ENCODE measurements around the gene AIDA.
"Not testable (repeated sequence)": the region's sequence is repeated elsewhere in the genome, so short reads cannot be mapped to it uniquely, and the experiment has no call there.

Gene AIDA

GRCh38 chr1:222711319-222712252 is 705 bp downstream of the AIDA start:
- peak; percentile 65 for DNase-seq

DNA sequence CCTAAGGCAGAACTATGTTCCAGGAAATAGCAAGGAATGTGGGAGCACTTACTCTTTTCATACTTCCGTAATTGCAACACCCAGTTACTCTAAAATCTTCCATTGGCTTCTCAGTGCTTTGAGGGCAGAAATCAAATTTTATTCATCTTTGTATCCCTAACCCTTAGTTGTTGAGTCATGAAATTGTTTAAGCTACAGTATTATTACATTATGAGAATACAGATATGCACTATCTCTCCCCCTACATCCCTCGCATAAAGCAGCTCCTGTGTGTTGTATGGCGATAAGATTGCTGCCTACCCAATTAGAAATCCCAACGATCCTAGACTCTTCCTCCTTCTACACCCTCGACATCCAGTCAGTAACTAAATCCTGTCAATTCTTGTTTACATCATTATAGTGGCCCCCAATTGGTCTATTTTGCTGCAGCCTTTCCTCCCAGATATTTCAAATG is 2.6 kb downstream of the AIDA start:
- DNase-seq, result no peak

DNA sequence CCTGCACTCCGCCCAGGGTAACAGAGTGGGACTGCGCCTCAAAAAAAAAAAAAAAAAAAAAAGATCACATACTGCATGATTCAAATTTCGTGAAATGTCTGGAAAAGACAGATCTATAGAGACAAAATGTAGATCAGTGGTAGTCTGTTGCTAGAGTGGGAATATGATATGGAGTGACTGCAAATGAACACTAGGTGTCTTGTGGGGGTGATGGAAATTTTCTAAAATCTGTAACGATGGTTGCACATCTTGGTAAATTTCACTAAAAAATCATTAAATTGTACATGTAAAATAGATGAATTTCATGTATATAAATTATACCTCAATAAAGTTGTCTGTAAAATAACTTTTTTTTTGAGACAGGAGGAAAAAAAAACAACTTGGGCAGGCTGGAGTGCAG is 5.5 kb downstream of the AIDA start:
- no peak for DNase-seq

- no peak for DNase-seq
These were observed 8.0 kb downstream of the AIDA start for GRCh38 chr1:222704260-222704659.

DNA sequence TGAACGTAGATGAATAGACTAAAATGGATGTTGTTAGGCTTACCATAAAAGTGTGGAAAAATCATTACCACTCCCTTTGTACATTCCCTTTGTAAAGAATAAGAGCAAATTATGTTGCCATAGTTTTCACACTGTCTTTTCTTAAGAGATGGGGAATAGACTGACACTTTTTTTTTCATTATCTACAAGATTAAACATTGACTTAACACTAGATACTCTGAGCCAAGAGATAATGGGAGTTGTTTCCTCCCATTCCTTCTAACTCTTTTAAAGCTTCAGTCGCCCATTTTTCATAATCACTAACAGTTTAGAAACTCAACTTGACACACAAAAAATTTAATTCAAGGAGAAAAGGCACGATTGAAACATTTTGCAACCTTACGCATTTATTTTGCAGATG is 10.1 kb downstream of the AIDA start:
- no peak for DNase-seq

DNA sequence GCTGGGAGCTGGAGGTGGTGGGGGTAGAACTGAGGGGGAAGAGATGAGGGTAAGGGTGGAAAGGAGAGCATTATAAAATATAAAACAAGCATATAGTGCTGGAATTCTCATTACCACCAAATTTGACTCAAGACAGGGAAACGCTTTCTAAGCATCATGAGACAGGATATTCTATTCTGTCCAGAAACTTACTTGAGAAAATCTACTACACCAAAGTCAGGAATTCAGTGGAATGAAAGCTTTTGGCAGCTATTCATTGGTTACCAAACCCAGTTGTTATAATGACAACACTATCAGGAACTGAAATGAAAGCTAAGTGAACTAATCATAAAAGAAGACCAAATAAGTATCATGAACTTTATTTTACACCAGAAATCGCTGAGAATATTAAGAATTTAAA is 14.5 kb downstream of the AIDA start:
- DNase-seq, result no peak

DNA sequence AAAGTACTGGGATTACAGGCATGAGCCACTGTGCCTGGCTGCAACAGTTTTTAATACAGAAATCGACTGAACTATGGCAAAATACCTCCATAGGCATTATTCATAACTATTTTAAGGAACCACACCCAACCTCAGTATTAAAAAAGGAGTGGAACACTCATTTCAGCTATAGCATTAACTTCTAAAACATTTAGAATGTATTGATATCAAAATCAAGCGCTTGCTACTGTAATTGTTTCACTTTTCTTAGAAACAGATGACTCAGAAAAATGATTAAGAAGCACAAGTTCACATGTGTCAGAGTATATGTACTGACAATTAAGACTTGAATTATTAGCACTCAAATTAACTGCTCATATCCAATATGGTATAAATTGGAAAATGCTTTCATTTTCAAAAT is 15.1 kb downstream of the AIDA start:
- DNase-seq, result no peak

DNA sequence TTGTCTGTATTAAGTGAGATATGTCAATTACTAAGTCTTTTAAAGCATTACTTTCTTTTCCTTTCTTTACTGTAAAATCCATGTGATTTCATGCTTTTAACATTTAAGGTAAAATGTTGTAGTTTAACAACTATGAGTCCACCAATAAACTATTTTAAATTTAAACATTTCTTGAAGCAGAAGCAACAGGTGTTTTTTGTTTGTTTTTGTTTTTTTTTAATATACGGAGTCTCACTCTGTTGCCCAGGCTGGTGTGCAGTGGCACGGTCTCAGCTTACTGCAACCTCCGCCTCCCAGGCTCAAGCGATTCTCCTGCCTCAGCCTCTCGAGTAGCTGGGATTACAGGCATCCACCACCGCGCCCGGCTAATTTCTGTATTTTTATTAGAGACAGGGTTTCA is 15.6 kb downstream of the AIDA start:
- no peak for DNase-seq

GRCh38 chr1:222694927-222695326 is 17.4 kb downstream of the AIDA start:
- DNase-seq, result no peak

GRCh38 chr1:222691016-222691415 is 21.3 kb downstream of the AIDA start:
- no peak for DNase-seq

GRCh38 chr1:222680080-222680479 is 32.2 kb downstream of the AIDA start:
- no peak for DNase-seq

DNA sequence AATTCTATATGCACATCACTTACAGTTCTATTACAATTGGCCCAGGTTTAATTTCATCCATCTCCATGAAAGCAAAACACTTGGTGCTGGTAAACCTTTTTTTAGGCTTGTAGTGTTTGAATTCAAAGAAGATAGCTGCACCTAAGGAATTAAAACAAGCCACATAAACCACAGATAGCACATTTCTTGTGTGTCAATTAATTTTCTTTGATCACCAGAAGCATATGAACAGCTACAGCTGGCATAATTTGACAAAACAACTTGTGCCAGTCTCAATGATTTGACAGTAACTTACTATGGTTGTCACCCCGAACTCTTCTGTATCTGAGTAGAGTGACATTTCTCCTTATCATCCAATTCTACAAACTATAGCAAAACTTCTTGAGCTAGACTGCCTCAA is 42.2 kb downstream of the AIDA start:
- no peak for DNase-seq

DNA sequence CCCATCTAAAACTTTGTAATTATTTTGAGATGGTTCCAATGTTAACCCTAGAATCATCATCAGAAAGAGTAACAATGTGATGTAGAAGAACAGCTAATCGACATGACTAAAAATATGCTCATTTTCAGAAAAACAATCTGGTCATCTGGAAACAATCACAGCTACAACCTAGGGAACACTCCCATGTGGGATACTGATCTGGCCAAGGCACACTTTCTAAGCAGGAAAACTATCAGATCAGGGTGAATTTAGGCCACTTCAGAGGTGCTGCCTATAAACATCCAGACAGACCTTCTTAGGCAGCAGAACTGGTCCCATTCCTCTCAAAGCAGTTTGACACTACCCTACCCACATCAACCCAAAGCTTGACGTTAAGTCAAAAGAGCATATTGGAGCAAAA is 43.2 kb downstream of the AIDA start:
- DNase-seq, result not testable (repeated sequence)

DNA sequence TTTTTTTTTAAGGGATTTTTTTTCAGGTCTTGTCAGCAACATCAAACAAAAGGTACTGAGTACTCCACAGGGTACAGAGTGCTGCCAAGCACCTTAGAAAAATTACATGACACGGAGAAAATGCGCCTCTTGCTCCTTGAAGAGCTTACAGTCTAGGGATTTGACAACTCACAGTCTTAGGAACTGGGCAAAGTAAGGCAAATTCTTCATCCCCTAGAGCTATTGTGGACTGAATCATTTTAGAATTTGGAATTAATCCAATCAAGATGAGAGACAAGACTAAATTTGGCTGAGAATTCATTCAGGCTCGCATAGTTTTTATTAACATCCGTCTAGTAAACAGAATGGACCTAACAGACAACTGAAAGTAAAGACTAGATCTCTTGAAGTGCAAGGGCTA is 44.1 kb downstream of the AIDA start:
- not testable (repeated sequence) for DNase-seq

- DNase-seq, result no peak
These were observed 46.3 kb downstream of the AIDA start for GRCh38 chr1:222665964-222666363.

- DNase-seq, result no peak
These were observed 48.8 kb downstream of the AIDA start for GRCh38 chr1:222663431-222663934.

DNA sequence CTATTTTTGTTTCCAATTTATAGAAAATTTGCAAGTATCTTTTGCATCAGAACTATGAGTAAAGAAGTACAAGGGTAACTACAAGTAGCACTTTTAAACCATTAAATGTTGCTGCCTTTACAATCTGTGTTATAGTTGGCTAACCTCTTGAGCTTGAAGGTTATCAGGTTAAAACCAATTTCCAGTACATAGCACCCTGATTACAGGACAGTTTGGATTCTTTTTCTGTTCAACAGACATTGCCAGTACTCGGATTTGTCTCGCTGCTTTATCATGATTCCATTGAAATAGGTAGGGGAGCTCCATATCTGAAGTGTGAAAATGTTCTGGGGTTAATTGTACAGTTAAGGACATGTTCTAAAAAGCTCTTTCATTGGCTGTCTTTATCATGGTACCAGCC is 54.4 kb downstream of the AIDA start:
- no peak for DNase-seq

- no peak for DNase-seq
These were observed 55.7 kb downstream of the AIDA start for GRCh38 chr1:222656391-222657155.

DNA sequence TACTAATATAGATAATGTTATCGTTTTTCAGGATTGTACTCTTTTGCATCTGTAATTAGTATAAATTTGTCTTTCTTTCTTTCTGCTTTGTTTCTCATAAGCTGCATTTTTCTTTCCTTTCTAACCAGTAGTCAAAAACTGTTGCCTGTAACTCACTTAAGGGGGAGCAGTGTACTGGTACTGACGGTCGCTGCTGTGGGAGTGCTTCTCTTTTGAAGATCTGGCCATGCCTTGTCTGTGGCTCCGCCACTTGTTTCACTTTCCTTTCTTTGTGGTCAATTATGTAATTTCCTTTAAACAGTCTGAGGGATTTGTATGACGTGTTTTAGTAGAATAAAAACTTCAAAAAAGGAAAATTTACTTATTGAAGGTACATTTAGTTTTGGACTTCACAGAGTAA is 57.4 kb downstream of the AIDA start:
- DNase-seq, result peak; percentile 45

- no peak for DNase-seq
These were observed 59.0 kb downstream of the AIDA start for GRCh38 chr1:222653178-222653827.

GRCh38 chr1:222652676-222653075 is 59.6 kb downstream of the AIDA start:
- no peak for DNase-seq

- DNase-seq, result no peak
These were observed 67.7 kb downstream of the AIDA start for GRCh38 chr1:222644636-222644980.

DNA sequence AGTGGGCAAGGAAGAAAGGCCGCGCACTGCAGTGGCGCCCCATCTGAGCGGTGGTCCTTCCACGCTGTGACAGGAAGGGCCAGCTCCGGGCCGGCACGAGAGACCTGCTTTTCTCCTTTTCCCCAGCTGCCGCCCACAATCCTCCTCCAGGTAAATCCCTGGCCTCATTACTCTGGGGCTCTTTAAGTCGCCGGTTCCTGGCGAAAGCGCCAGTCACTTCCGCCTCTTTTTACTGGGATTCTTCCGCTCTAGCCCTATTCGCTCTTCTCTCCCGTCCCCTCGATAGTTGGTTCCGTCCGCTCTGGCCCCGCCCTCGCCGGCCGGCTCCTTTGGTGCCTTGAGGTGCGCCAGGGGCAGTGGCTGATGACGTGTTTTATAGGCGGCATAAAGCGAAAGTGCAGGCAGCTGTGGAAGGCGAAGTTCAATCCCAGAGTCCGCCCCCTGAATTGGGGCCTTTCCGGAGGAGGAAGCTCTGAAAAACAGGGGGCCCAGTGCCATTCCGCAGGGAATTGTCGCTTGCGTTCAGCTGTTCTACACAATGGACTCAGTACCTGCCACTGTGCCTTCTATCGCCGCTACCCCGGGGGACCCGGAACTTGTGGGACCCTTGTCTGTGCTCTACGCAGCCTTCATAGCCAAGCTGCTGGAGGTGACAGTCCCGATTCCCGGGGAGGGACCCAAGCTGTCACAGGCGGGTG is 68.2 kb downstream of the AIDA start:
- DNase-seq, result peak; percentile 97

All from GDM1 (cell line).